Transverse colon (tissue), 4 donors: ENCODE measurements around the gene HOXA13. TPM values are rescaled to one million over a fixed set of nuclear protein-coding genes. Genes with fewer than 3 reads are reported as not detected.

Experiments used
- DNase-seq: peaks from one replicate; pipeline ENCODE4 v3.0.0-alpha.2; 2019
- H3K27ac ChIP-seq, 4 donors: fragments of 200-600 bp; sonication (generic); 2 replicates each; pipeline ENCODE4 v1.5.1; 2016 to 2018; ENCODE audit warnings: inconsistent platforms in 4 of 4
- H3K27me3 ChIP-seq: fragments of 200-600 bp; sonication (generic); 2 replicates; pipeline ENCODE4 v1.5.1; 2017; ENCODE audit warnings: inconsistent platforms
- H3K36me3 ChIP-seq, 4 donors: fragments of 200-600 bp; sonication (generic); 2 replicates each; pipeline ENCODE4 v1.5.1; 2017 to 2019; ENCODE audit warnings: inconsistent platforms in 4 of 4
- H3K4me1 ChIP-seq, 4 donors: fragments of 200-600 bp; sonication (generic); 2 replicates each; pipeline ENCODE4 v1.5.1; 2017 to 2020; ENCODE audit warnings: inconsistent platforms in 4 of 4
- H3K4me3 ChIP-seq, 4 donors: fragments of 200-600 bp; sonication (generic); 1 replicate in 1 of 4; 2 replicates in 3 of 4; pipeline versions ENCODE4 v1.5.1 to v1.6.1; 2017 to 2019; ENCODE audit warnings: inconsistent platforms in 4 of 4
- H3K9me3 ChIP-seq, 2 donors: fragments of 200-600 bp; sonication (generic); 2 replicates each; pipeline ENCODE4 v1.5.1; 2017 to 2019; ENCODE audit warnings: inconsistent platforms in 2 of 2
- CTCF ChIP-seq, 5 experiments: fragments of 200-600 bp in 3 of 5; fragments of 450-650 bp in 2 of 5; sonication (generic) in 3 of 5; IDR thresholded peaks; 1 replicate in 2 of 5; 2 replicates in 3 of 5; pipeline ENCODE4 v1.5.1; 2016 to 2017; ENCODE audit warnings: antibody characterized with exemption in 5 of 5, inconsistent platforms in 3 of 5, mild to moderate bottlenecking in 2 of 5, moderate library complexity in 1 of 5
- EP300 ChIP-seq: sonication (generic); formaldehyde crosslinking; IDR thresholded peaks from one replicate; pipeline ENCODE4 v1.6.1; 2017; ENCODE audit warnings: antibody characterized with exemption, low read depth
- POLR2A ChIP-seq: fragments of 450-650 bp; IDR thresholded peaks from one replicate; pipeline ENCODE4 v1.6.1; 2016; ENCODE audit warnings: antibody characterized with exemption, mild to moderate bottlenecking, moderate library complexity
- POLR2AphosphoS5 ChIP-seq, 3 donors: sonication (generic); formaldehyde crosslinking; IDR thresholded peaks; one replicate each; pipeline ENCODE4 v1.6.1; 2016; ENCODE audit warnings: antibody characterized with exemption in 3 of 3
- WGBS, 2 donors: methylation state at CpG; one replicate each; pipeline ENCODE4 v1.1.5; 2018; ENCODE audit warnings: low coverage in 1 of 2; 5-methylcytosine and 5-hydroxymethylcytosine counted together
- in situ Hi-C, 4 donors: fragments of 200-750 bp; cut with MboI; loops; one replicate each; pipeline versions ENCODE4 v1.15.0 to v1.15.1; 2017; ENCODE audit warnings: low sequenced_read_pairs in 3 of 4, low pct_ligation_motif_present in 1 of 4, low pct_unique_long_range_greater_than_20kb in 1 of 4
- intact Hi-C: fragments of 100-400 bp; cut with DNase I; formaldehyde crosslinking; loops from one replicate; pipeline ENCODE4 v1.15.1; 2023; ENCODE audit warnings: low total_unique reads
- total RNA-seq, 4 donors: library from RNA; depleted of rRNA; stranded (reverse); fragments of >200 nt; gene quantifications; one replicate each; pipeline ENCODE4 v1.1.0, GENCODE V29; 2016

Gene HOXA13
- total RNA-seq, 4 donors from 2014 or later, result 22.5 to 69.9 (median 38.7) TPM

GRCh38 chr7:27205325-27206280, 5.7 kb upstream of the HOXA13 start:
- Histone ChIP-seq H3K4me1 (peaks cover 4 to 46% (median 26%) of the 10 kb centered on the region in 4 donors), H3K4me3 (peak overlapping the region; percentile 5 to 73 (median 44)), H3K27ac (peak overlapping the region; percentile 76 to 99 (median 96)), H3K9me3 (no peaks in the 10 kb centered on the region), H3K36me3 (no peaks in the 10 kb centered on the region), H3K27me3 (peaks cover 94% of the 10 kb centered on the region)
- in situ Hi-C loops (loop anchor here (10.0 to 25.0 kb wide), 7 partner anchors 369 to 807 kb away; no protein-coding TSS in a partner anchor), intact Hi-C loops (loop anchor here (10.0 kb wide), 1 partner anchor 369 kb away; no protein-coding TSS in a partner anchor)
- TF ChIP-seq POLR2AphosphoS5 (IDR thresholded peaks at IDR 0.05) (peak; percentile 21 to 34 (median 28)), POLR2A (peak; percentile 17), EP300 (no peak), CTCF (IDR thresholded peaks at IDR 0.05) (no peak)
- no peak for DNase-seq
- WGBS, 2 donors, result 6 to 17% methylated on average over 11 to 52 of the region's 52 CpGs

- in situ Hi-C loops, result loop anchor here (10.0 to 25.0 kb wide), 7 partner anchors 370 to 807 kb away; no protein-coding TSS in a partner anchor
- DNase-seq, result no peak
- no peaks in the 10 kb centered on the region for H3K9me3 ChIP-seq
- peaks cover 4 to 43% (median 24%) of the 10 kb centered on the region in 4 donors for H3K4me1 ChIP-seq
- H3K4me3 ChIP-seq, result peak overlapping the region; percentile 1 to 73 (median 44)
- peaks cover 92% of the 10 kb centered on the region for H3K27me3 ChIP-seq
- intact Hi-C loops, result loop anchor here (10.0 kb wide), 1 partner anchor 370 kb away; no protein-coding TSS in a partner anchor
- peak; percentile 44 for TF ChIP-seq POLR2A
- no peak for TF ChIP-seq POLR2AphosphoS5 (IDR thresholded peaks at IDR 0.05)
- H3K27ac ChIP-seq, result peak overlapping the region; percentile 76 to 99 (median 96)
- H3K36me3 ChIP-seq, result no peaks in the 10 kb centered on the region
- WGBS, 2 donors, result 14% methylated on average over 28 of the region's 41 CpGs; no CpG with 5 or more reads in 1 of the 2 donors
Measured at GRCh38 chr7:27204851-27205322, 5.0 kb upstream of the HOXA13 start.

GRCh38 chr7:27203964-27204594, 4.2 kb upstream of the HOXA13 start:
- Histone ChIP-seq H3K9me3 (no peaks in the 10 kb centered on the region), H3K27ac (peak overlapping the region; percentile 76 to 99 (median 96)), H3K4me3 (peak overlapping the region in 3 of 4 donors; percentile 18 to 73 (median 57)), H3K36me3 (no peaks in the 10 kb centered on the region), H3K27me3 (peaks cover 89% of the 10 kb centered on the region), H3K4me1 (peaks cover 4 to 41% (median 20%) of the 10 kb centered on the region in 4 donors)
- in situ Hi-C loops, result loop anchor here (10.0 to 25.0 kb wide), 7 partner anchors 371 to 808 kb away; no protein-coding TSS in a partner anchor
- WGBS, 2 donors, result 17 to 31% methylated on average over 2 to 4 of the region's 4 CpGs
- DNase-seq, result no peak
- intact Hi-C loops, result loop anchor here (10.0 kb wide), 1 partner anchor 371 kb away; no protein-coding TSS in a partner anchor
- no peak for TF ChIP-seq EP300
- no peak for TF ChIP-seq POLR2AphosphoS5 (IDR thresholded peaks at IDR 0.05)
- no peak for TF ChIP-seq POLR2A
- no peak for TF ChIP-seq CTCF (IDR thresholded peaks at IDR 0.05)

GRCh38 chr7:27203365-27203953, 3.6 kb upstream of the HOXA13 start:
- no peak for DNase-seq
- 0 to 34% methylated on average over 1 to 10 of the region's 10 CpGs for WGBS, 2 donors
- intact Hi-C loops (loop anchor here (10.0 kb wide), 1 partner anchor 371 kb away; no protein-coding TSS in a partner anchor), in situ Hi-C loops (loop anchor here (10.0 to 25.0 kb wide), 7 partner anchors 371 to 809 kb away; no protein-coding TSS in a partner anchor)
- H3K9me3 ChIP-seq, result no peaks in the 10 kb centered on the region
- H3K36me3 ChIP-seq, result no peaks in the 10 kb centered on the region
- TF ChIP-seq POLR2A, result peak; percentile 20
- no peak for TF ChIP-seq EP300
- peaks cover 90% of the 10 kb centered on the region for H3K27me3 ChIP-seq
- H3K4me1 ChIP-seq, result peaks cover 4 to 41% (median 17%) of the 10 kb centered on the region in 4 donors
- peak overlapping the region; percentile 76 to 99 (median 96) for H3K27ac ChIP-seq
- H3K4me3 ChIP-seq, result peak overlapping the region in 3 of 4 donors; percentile 18 to 73 (median 57)
